Kidney epithelial cell (primary cell): Measurements from ENCODE around the gene ARV1. TPM values are rescaled to one million over a fixed set of nuclear protein-coding genes. Genes with fewer than 3 reads are reported as not detected.
"Not testable (repeated sequence)": the region's sequence is repeated elsewhere in the genome, so short reads cannot be mapped to it uniquely, and the experiment has no call there.

ENCODE experiments used
- DNase-seq: peaks from one replicate; pipeline ENCODE4 v3.0.0-alpha.2; 2010; ENCODE audit warnings: low read depth
- H3K27me3 ChIP-seq: 2 replicates; pipeline ENCODE4 v1.6.0; 2011; ENCODE audit warnings: low read length; ENCODE audit not compliant: control insufficient read depth, insufficient read depth
- H3K36me3 ChIP-seq: 2 replicates; pipeline ENCODE4 v1.5.1; 2011; ENCODE audit warnings: low read length; ENCODE audit not compliant: control insufficient read depth, insufficient read depth
- H3K4me3 ChIP-seq: 2 replicates; pipeline ENCODE4 v1.5.1; 2011; ENCODE audit warnings: low read depth, mild to moderate bottlenecking, control low read depth, low read length
- CTCF ChIP-seq: IDR thresholded peaks from 2 replicates; pipeline ENCODE4 v1.5.1; 2011; ENCODE audit warnings: mild to moderate bottlenecking, moderate library complexity, low read length, control low read depth, inconsistent platforms; ENCODE audit not compliant: insufficient read depth, poor library complexity, severe bottlenecking
- total RNA-seq: library from RNA; depleted of rRNA; stranded (reverse); fragments of >200 nt; gene quantifications from 2 replicates; pipeline ENCODE4 v1.2.3, GENCODE V29; 2015

The ARV1 gene
- total RNA-seq, 1 donor from 2014 or later = 12.0 TPM

- DNase-seq = no peak
Measured at GRCh38 chr1:231016234-231016633, 37.3 kb downstream of the ARV1 start.

DNA sequence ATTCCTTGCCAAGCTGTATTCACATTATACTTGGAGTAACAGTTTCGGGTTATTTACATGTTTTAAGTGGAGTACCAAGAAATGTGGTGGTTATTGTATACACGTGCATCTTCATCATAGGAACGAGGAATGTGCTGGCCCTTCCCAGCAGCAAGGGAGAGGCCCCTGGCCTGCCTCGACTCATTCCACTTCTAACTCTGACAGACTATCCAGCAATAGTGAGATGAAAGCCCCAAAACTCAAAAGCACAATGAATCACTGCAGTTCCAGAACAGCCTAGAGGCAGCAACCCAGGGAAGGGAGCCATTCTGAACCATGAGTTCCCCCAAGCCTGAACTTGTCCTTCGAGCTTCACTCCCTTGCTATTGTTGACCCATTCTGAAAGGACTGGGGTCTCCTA lies 38.1 kb downstream of the ARV1 start:
- Histone ChIP-seq H3K27me3 (no peaks in the 10 kb centered on the region), H3K4me3 (no peak overlapping the region), H3K36me3 (no peaks in the 10 kb centered on the region)
- no peak for TF ChIP-seq CTCF
- DNase-seq = no peak

More at GRCh38 chr1:231016234-231016633, 37.3 kb downstream of the ARV1 start:
- TF ChIP-seq CTCF = no peak
- Histone ChIP-seq H3K27me3 (no peaks in the 10 kb centered on the region), H3K4me3 (no peak overlapping the region), H3K36me3 (no peaks in the 10 kb centered on the region)

- DNase-seq = no peak
- Histone ChIP-seq H3K36me3 (no peaks in the 10 kb centered on the region), H3K4me3 (no peak overlapping the region), H3K27me3 (no peaks in the 10 kb centered on the region)
- TF ChIP-seq CTCF = no peak
Measured at GRCh38 chr1:231019711-231020110, 40.8 kb downstream of the ARV1 start.

DNA sequence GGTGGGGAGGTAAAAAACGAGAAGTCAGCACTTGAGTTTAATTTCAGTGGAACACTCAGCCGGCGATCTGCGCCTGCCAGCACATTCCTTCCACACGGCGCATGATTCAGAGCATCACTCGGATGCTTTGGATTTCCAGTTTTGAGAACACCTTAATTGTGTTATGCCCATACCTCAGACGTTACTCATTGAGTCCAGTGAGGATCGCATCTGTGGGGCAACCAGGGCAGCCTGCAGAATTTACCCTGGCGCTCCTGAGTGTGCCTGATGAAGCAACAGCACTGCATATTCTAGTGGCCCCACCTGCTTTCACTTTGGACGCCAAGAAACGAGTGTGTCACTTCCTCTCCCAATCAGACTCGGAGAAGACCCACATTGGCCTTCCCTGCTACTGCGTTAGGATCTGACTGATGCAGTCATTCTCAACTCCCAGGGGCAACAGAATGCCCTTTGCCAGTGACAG lies 41.3 kb downstream of the ARV1 start:
- no peak for TF ChIP-seq CTCF
- Histone ChIP-seq H3K27me3 (no peaks in the 10 kb centered on the region), H3K4me3 (no peak overlapping the region), H3K36me3 (no peaks in the 10 kb centered on the region)
- DNase-seq = no peak

DNA sequence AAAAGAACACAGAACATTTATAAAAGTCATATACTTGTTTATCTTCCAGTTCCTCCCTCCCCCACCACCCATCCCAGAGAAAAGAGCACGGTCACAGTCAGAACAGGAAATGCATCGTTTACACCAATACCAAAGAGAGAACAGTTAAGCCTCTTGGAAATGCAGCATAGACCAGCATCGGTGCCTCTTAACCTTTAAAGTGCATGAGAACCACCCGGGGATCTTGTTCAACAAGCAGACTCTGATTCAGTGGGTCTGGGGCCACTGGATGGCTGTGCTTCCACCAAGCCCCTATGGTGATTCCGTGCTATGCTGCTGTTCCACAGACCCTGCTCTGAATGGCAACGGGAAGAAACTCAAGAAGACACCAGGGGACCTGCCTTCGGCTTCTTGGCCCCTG lies 41.9 kb downstream of the ARV1 start:
- no peak for DNase-seq
- Histone ChIP-seq H3K4me3 (no peak overlapping the region), H3K36me3 (no peaks in the 10 kb centered on the region), H3K27me3 (no peaks in the 10 kb centered on the region)
- TF ChIP-seq CTCF = no peak

DNA sequence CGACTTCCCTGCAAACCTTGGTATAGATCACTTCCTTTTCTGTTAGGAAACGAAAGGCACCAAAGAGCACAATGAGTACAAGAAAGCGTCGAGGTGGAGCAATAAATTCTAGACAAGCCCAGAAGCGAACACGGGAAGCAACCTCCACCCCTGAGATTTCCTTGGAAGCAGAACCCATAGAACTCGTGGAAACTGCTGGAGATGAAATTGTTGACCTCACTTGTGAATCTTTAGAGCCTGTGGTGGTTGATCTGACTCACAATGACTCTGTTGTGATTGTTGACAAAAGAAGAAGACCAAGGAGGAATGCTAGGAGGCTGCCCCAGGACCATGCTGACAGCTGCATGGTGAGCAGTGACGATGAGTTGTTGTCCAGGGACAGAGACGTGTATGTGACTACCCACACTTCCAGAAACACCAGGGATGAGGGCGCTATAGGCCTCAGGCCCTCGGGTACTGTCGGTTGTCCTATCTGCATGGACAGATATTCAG lies 42.7 kb downstream of the ARV1 start:
- H3K27me3 ChIP-seq = no peaks in the 10 kb centered on the region
- H3K36me3 ChIP-seq = no peaks in the 10 kb centered on the region
- no peak for TF ChIP-seq CTCF
- no peak for DNase-seq
- H3K4me3 ChIP-seq = no peak overlapping the region

DNA sequence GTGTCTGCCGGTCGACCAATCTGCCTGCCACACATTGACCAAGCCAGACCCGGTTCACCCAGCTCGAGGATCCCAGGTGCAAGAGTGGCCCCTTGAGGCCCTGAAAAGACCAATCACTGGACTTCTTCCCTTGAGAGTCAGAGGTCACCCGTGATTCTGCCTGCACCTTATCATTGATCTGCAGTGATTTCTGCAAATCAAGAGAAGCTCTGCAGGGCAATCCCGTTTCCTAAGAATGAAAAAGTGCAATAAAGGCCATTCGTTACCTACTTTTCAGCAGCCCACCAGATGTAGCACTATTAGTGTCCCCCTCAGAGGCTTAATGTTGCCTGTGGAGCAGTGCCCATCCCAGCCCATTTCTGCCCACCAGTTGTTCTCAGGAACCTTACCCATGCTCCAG lies 43.6 kb downstream of the ARV1 start:
- H3K4me3 ChIP-seq, H3K36me3 ChIP-seq, H3K27me3 ChIP-seq, DNase-seq: not testable (repeated sequence)
